BE2C (cell line): ENCODE results near the gene PPP6R3.

Experiments used
- DNase-seq: peaks from one replicate; pipeline ENCODE4 v3.0.0-alpha.2; 2020
- H3K27me3 ChIP-seq: fragments of 250-450 bp; sonication (Bioruptor Pico); 2 replicates; pipeline ENCODE4 v1.5.1; 2020; ENCODE audit warnings: mild to moderate bottlenecking
- H3K36me3 ChIP-seq: fragments of 250-450 bp; sonication (Bioruptor Pico); 2 replicates; pipeline ENCODE4 v1.5.1; 2020; ENCODE audit warnings: mild to moderate bottlenecking
- H3K4me1 ChIP-seq: fragments of 250-450 bp; sonication (Bioruptor Pico); 2 replicates; pipeline ENCODE4 v1.5.1; 2020
- H3K4me3 ChIP-seq: 2 replicates; pipeline ENCODE4 v1.5.1; 2011; ENCODE audit warnings: low read depth, low read length
- H3K9me3 ChIP-seq: fragments of 250-450 bp; sonication (Bioruptor Pico); 2 replicates; pipeline ENCODE4 v1.5.1; 2020
- CTCF ChIP-seq: IDR thresholded peaks from 2 replicates; pipeline ENCODE4 v1.5.1; 2012; ENCODE audit warnings: mild to moderate bottlenecking, low read depth, low read length

PPP6R3 gene

GRCh38 chr11:68546555-68546954 is 86.0 kb downstream of the PPP6R3 start:
- no peaks in the 10 kb centered on the region for H3K9me3 ChIP-seq
- H3K27me3 ChIP-seq = no peaks in the 10 kb centered on the region
- no peak overlapping the region for H3K4me3 ChIP-seq
- no peak for TF ChIP-seq CTCF
- no peak for DNase-seq
- H3K4me1 ChIP-seq = no peaks in the 10 kb centered on the region
- H3K36me3 ChIP-seq = peaks cover 73% of the 10 kb centered on the region

- H3K9me3 ChIP-seq = no peaks in the 10 kb centered on the region
- H3K4me3 ChIP-seq = no peak overlapping the region
- H3K4me1 ChIP-seq = no peaks in the 10 kb centered on the region
- DNase-seq = no peak
- no peak for TF ChIP-seq CTCF
- H3K27me3 ChIP-seq = no peaks in the 10 kb centered on the region
- peaks cover 77% of the 10 kb centered on the region for H3K36me3 ChIP-seq
These were observed 89.4 kb downstream of the PPP6R3 start for GRCh38 chr11:68549789-68550484.

GRCh38 chr11:68550485-68550817 is 89.9 kb downstream of the PPP6R3 start:
- Histone ChIP-seq H3K4me3 (no peak overlapping the region), H3K9me3 (no peaks in the 10 kb centered on the region), H3K4me1 (no peaks in the 10 kb centered on the region), H3K36me3 (peaks cover 77% of the 10 kb centered on the region), H3K27me3 (no peaks in the 10 kb centered on the region)
- DNase-seq = no peak
- TF ChIP-seq CTCF = no peak

- no peak for DNase-seq
- Histone ChIP-seq H3K9me3 (no peaks in the 10 kb centered on the region), H3K4me3 (no peak overlapping the region), H3K4me1 (no peaks in the 10 kb centered on the region), H3K27me3 (no peaks in the 10 kb centered on the region), H3K36me3 (peaks cover 75% of the 10 kb centered on the region)
- no peak for TF ChIP-seq CTCF
These were observed 90.7 kb downstream of the PPP6R3 start for GRCh38 chr11:68551223-68551622.

- Histone ChIP-seq H3K36me3 (peaks cover 73% of the 10 kb centered on the region), H3K9me3 (no peaks in the 10 kb centered on the region), H3K4me1 (no peaks in the 10 kb centered on the region), H3K4me3 (no peak overlapping the region), H3K27me3 (no peaks in the 10 kb centered on the region)
- TF ChIP-seq CTCF = no peak
- no peak for DNase-seq
These were observed 91.2 kb downstream of the PPP6R3 start for GRCh38 chr11:68551777-68552176.

GRCh38 chr11:68552542-68552941 is 92.0 kb downstream of the PPP6R3 start:
- Histone ChIP-seq H3K4me1 (no peaks in the 10 kb centered on the region), H3K4me3 (no peak overlapping the region), H3K27me3 (no peaks in the 10 kb centered on the region), H3K9me3 (no peaks in the 10 kb centered on the region), H3K36me3 (peaks cover 74% of the 10 kb centered on the region)
- DNase-seq = no peak
- TF ChIP-seq CTCF = no peak
